ENCODE data around the gene PROCA1.
"Not testable (repeated sequence)": the region's sequence is repeated elsewhere in the genome, so short reads cannot be mapped to it uniquely, and the experiment has no call there.

DNA sequence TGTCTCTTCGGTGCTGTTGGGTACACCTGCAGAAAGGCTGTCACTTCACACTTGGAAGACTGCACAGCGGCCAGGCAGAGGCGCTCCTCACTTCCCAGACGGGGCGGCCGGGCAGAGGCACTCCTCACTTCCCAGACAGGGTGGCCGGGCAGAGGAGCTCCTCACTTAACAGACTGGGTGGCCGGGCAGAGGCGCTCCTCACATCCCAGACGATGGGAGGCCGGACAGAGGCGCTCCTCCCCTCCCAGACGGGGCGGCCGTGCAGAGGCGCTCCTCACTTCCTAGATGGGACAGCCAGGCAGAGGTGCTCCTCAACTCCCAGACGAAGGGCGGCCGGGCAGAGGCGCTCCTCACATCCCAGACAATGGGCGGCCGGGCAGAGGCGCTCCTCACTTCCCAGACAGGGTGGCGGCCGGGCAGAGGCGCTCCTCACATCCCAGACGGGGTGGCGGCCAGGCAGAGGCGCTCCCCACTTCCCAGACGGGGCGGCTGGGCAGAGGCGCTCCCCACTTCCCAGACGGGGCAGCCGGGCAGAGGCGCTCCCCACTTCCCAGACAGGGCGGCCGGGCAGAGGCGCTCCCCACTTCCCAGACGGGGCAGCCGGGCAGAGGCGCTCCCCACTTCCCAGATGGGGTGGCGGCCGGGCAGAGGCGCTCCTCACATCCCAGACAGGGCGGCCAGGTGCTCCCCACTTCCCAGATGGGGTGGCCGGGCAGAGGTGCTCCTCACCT lies 52.8 kb downstream of the PROCA1 start:
- TF ChIP-seq, protein P1, sequence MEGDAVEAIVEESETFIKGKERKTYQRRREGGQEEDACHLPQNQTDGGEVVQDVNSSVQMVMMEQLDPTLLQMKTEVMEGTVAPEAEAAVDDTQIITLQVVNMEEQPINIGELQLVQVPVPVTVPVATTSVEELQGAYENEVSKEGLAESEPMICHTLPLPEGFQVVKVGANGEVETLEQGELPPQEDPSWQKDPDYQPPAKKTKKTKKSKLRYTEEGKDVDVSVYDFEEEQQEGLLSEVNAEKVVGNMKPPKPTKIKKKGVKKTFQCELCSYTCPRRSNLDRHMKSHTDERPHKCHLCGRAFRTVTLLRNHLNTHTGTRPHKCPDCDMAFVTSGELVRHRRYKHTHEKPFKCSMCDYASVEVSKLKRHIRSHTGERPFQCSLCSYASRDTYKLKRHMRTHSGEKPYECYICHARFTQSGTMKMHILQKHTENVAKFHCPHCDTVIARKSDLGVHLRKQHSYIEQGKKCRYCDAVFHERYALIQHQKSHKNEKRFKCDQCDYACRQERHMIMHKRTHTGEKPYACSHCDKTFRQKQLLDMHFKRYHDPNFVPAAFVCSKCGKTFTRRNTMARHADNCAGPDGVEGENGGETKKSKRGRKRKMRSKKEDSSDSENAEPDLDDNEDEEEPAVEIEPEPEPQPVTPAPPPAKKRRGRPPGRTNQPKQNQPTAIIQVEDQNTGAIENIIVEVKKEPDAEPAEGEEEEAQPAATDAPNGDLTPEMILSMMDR (IDR thresholded peaks at IDR 0.05; ENCODE audit: low read depth, low read length), result not testable (repeated sequence)
- TF ChIP-seq, protein P2, sequence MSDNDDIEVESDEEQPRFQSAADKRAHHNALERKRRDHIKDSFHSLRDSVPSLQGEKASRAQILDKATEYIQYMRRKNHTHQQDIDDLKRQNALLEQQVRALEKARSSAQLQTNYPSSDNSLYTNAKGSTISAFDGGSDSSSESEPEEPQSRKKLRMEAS (IDR thresholded peaks at IDR 0.05; ENCODE audit: low read depth, low read length), result not testable (repeated sequence)

Measured in NB4 (cell line).